ENCODE measurements around the gene IRGQ. TPM values are rescaled to one million over a fixed set of nuclear protein-coding genes. Genes with fewer than 3 reads are reported as not detected.
"Not testable (repeated sequence)": the region's sequence is repeated elsewhere in the genome, so short reads cannot be mapped to it uniquely, and the experiment has no call there.

IRGQ gene
- polyA plus RNA-seq, 3 donors, result 12.1 to 21.0 (median 18.3) TPM

GRCh38 chr19:43605875-43606568 is 10.1 kb upstream of the IRGQ start:
- DNase-seq, result no peak

DNA sequence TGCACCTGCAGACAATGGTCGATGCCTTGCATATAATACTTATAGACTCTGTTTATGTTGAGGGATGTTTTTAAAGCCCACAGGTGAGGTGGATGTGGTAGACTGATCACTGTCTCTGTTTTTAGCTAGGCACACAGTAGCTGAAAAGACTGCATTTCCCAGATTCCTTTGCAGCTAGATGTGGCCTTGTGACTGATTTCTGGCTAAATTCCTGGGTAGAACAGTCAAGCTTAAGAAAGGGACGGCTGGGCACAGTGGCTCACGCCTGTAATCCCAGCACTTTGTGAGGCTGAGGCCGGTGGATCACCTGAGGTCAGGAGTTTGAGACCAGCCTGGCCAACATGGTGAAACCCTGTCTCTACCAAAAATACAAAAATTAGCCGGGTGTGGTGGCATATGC is 4.4 kb upstream of the IRGQ start:
- not testable (repeated sequence) for DNase-seq

- no peak for DNase-seq
Observed at GRCh38 chr19:43599635-43600295, 3.8 kb upstream of the IRGQ start.

- no peak for DNase-seq
Observed at GRCh38 chr19:43598445-43599240, 2.7 kb upstream of the IRGQ start.

GRCh38 chr19:43597876-43598275 is 1.9 kb upstream of the IRGQ start:
- no peak for DNase-seq

DNA sequence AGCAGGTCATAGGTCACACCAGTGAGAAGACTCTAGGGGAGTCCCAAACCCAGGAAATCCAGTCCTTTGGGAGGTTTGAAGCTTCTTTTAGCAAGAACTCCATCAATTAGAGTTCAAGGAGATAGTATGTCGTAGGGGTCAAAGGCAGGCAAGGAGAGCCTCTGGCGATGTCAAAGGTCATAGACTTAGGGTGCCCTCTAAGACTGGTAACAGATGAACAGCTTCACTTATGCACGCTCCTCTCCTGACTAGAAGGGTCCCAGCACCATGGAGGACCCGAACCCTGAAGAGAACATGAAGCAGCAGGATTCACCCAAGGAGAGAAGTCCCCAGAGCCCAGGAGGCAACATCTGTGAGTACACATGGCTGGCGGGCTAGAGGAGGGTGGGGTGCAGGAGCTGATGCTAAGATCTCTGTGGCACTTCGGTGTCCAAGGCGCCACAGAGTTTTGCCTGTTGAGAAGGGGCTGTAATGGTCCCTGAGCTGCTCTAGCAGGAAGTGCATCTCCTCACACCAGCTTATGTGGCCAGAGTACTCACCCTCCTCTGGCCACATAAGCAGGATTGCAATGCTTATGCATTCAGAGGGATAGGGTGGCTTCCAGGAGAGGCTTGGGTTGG is 1.0 kb upstream of the IRGQ start:
- no peak for DNase-seq

DNA sequence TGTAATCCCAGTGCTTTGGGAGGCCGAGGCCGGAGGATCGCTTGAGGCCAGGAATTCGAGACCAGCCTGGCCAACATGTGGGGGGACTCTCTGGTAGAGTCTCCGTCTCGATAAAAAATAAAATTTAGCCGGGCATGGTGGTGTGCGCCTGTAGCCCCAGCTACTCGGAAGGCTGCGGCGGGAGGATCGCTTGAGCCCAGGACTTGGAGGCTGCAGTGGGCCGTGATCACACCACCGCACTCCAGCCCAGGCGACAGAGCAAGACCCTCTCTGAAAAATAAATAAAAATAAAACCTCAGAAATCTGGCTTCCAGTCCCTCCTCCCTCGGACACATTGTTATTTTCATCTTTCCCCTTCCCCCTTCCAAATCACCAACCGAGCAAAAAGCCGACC is 332 bp downstream of the IRGQ start:
- DNase-seq, result no peak

DNA sequence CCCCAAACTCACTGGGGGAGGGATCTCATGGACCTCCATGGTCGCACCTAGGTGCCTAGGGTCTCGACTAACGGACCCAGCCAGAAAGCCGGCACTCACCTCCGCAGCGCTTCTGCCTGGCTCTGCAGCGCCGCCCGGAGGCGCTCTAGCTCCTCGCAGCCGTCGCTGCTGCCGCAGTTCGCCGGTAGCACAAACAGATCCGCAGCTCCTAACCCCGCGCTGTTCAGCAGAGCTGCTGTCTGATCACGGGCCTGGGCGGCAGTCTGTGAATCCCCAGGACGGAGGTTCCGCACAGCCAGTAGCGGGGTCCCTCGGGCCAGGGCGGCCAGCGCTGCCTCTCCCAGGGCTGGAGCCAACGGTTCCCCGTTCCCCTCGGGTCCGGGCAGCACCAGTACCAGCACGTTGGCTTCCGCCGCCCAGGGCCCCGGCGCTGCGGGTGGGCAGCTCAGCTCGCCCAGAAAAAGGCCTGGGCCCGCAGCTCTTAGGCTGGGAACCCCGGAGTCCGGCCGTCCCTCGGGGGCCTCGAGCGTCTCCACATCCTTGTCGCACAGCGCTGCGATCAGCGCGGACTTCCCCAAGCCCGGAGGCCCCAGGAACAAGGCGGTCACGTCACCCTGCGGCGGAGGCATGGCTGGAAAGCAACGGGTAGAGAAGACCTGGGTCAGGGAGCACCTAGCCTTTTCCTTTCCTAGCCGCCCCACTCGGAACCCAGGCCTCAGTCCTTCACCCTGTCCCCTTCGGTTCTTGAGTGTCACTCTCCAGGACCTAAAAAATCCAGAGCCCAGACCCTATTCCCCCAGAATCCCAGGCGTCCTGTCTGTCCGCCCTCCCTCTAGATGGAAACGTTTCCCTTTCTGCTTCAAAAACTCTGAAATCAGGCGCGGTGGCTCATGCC is 977 bp downstream of the IRGQ start:
- DNase-seq, result peak; percentile 65

DNA sequence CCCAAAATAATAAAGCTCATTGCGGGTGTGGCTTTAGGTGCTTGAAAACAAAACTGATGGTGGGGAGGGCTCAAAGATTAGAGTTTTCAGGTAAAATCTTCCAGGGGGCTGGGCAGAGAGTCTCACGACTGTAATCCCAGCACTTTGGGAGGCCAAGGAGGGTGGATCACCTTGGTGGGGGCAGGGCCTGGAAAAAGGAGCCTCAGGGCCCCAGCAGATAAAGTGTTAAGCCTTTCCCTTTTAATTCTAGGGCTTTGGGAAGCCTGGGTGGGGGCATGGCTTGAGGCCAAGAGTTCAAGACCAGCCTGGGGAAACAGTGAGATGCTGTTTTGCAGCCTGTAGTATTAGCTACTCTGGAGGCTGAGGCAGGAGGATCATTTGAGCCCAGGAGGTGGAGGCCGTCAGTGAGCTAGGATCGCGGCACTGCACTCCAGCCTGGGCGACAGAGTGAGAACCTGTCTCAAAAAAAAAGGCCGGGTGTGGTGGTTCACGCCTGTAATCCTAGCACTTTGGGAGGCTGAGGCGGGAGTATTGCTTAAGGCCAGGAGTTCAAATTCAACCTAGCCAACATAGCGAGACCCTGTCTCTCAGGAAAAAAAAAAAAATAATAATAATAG is 1.7 kb downstream of the IRGQ start:
- DNase-seq, result no peak

DNA sequence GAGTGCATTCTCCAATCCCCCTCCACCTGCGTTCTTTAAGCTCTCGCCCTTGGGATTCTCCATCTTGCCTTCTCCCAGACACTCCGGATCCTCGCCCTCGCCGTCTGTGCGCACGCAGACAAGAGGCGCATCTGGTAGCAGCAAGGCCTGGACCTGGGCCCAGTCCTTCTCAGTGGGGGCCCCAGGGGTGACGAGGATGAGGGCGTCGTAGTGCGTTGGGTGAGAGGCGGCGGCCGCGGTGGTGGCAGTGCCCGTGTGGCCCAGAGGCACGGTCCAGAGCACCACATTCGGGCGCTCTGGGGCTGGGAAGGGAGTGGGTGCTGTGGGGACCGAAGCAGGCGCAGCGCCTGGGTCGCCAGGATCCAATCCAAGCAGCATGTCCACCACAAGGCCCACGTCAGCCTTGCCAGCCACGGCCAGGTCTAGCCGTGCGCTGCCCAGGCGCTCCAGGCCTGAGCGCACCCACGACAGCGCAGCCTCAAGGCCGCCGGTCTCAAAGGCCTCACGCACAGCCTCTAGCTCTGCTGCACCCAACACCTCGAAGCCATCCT is 3.1 kb downstream of the IRGQ start:
- no peak for DNase-seq

DNA sequence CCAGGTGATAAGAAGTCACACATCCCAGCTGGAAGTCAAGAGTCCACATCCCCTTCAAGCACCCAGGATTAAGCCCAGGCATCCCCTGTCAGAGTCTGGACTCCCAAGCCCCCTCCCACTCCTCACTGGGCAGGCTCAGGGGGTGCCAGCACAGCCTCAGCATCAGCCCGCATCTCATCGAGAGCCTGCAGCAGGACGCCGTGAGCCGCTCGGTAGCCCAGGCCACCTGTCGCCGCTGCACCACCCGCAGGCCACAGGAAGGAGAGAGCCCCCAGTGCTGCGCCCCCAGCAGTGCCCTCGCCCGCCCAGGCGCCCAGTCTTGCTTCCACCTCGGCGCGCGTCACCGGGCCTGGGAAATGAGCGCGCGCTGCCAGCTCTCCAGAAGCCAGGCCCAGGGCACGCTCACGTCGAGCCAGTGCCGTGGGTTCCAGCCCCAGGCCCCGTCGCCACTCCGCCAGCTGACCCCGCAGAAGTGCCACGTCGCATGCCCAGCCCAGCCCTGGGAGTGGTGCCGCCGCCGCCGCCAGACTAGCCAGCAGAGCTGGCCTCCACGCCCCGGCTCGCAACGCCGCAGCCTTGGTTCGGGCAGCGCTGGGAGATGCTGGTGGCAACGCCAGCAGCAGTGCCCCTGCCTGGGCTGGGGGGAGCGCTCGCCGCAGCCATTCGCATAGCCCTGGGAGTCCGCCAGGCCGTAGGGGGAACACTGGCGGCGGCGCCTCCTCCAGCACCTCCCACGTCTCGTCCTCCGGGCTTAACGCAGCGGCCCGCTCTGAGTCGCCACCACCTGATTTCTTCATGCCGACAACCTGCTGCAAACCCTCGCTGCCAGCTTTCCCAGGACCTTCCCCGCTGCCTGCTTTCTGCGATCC is 3.8 kb downstream of the IRGQ start:
- DNase-seq, result no peak

DNA sequence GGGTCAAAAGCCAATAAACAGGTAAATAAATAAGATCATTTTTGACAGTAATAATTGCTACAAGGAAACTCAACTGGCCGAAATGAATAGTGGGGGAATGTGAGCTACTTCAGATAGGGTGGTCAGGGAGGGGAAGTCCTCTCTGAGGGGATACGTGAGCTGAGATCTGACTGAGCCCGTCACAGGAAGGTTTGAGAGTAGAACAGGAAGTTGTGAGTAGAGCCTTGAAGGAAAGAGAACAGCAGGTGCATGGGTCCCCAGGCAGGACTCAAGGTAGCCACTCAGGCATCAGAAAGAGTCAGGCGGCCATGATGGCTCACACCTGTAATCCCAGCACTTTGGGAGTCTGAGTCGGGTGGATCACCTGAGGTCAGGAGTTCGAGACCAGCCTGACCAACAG is 6.3 kb downstream of the IRGQ start:
- no peak for DNase-seq

- DNase-seq, result no peak
Observed at GRCh38 chr19:43589277-43589676, 6.7 kb downstream of the IRGQ start.

DNA sequence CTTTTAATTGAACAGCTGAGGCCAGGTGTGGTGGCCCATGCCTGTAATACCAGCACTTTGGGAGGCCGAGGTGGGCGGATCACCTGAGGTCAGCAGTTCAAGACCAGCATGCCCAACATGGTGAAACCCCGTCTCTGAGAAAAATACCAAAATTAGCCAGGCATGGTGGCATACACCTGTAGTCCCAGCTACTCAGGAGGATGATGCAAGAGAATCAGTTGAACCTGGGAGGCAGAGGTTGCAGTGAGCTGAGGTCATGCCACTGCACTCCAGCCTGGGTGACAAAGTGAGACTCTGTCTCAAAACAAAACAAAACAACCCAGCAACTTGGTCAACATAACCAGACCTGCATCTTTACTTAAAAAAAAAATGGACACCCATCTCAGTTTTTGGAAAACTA is 8.9 kb downstream of the IRGQ start:
- DNase-seq, result not testable (repeated sequence)

- DNase-seq, result no peak
Observed at GRCh38 chr19:43586346-43586745, 9.6 kb downstream of the IRGQ start.

- DNase-seq, result no peak
Observed at GRCh38 chr19:43584484-43584883, 11.4 kb downstream of the IRGQ start.

DNA sequence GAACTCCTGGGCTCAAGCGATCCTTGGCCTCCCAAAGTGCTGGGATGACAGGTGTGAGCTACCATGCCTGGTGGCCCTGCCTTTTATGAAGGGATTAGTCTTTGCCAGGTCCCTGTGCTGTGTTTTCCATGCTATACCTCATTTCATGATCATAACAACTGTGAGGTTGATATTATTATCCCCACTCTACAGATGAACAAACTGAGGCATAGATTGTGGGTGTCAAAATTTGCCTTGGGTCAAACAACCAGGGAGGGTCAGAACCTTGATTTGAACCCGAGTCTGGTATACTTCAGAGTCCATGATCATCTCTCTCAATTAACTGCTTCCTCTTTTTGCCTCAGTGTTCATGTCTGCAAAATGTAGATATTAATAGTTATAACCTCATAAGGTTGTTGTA is 13.4 kb downstream of the IRGQ start:
- no peak for DNase-seq

GRCh38 chr19:43581467-43581866 is 14.5 kb downstream of the IRGQ start:
- DNase-seq, result no peak

GRCh38 chr19:43578787-43579186 is 17.1 kb downstream of the IRGQ start:
- DNase-seq, result no peak
